NCI-H748 treated with DMSO at 0.1 percent for 48 hours (cell line): ENCODE measurements around the gene SEMA3G.
A peak's percentile ranks its signal among the peaks of the same experiment; 100 is the strongest.

Source experiments
- DNase-seq: peaks from one replicate; lab custom pipeline; 2025; lab: John Stamatoyannopoulos, UW

Gene SEMA3G

GRCh38 chr3:52453496-52454249, 8.8 kb upstream of the SEMA3G start, which contains the start of gene TNNC1:
Gene TNNC1 (minus strand): TSS chr3:52454041. CDS start chr3:52454015, 26 bp downstream.
- DNase-seq: no peak

DNA sequence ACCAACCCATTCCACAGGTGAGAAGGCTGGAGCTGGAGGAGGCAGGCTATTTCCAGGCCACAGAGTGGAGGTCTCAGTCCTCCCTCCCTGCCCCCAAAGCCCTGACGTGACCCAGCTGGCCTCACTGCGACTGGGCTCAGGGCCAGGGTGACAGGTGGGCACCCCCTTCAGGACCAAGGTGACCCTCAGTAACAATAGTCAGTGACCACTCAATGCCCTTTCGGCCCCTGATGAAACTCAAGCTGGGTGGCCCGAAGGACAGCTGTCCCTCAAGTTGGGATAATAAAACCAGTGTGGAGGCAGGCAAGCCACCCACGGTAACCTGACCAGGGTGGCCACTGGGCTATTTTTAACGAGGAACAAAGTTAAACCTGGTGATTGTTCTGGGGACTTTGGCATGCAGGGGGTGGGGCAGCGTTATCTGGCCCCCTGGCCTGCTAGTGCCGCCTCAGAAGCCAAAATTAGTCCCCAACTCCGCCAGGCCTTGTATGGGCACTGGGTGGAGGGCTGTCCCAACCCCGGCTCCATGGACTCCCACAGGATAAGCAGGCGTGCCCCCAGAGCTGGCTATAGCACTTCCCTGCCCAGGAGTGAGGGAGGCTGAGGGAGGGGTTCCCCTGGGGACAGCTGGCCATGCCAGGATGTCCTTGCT, 7.8 kb upstream of the SEMA3G start:
- DNase-seq: no peak

DNA sequence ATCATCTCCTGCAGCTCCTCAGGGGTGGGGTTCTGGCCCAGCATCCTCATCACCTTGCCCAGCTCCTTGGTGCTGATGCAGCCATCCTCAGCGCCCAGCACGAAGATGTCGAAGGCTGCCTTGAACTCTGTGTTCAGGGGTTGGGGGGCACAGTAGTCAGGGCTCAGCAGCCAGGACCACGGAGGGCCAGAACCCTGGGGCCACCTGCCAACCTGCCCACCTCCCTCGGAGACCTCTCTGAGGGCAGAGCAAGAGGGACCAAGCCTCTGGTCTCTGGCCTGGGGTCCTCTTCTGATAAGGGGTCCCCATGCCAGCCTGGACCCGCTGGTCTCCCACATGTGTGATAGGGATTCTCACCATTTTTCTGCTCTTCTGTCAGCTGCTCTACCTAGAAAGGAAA, 7.2 kb upstream of the SEMA3G start:
- no peak for DNase-seq

DNA sequence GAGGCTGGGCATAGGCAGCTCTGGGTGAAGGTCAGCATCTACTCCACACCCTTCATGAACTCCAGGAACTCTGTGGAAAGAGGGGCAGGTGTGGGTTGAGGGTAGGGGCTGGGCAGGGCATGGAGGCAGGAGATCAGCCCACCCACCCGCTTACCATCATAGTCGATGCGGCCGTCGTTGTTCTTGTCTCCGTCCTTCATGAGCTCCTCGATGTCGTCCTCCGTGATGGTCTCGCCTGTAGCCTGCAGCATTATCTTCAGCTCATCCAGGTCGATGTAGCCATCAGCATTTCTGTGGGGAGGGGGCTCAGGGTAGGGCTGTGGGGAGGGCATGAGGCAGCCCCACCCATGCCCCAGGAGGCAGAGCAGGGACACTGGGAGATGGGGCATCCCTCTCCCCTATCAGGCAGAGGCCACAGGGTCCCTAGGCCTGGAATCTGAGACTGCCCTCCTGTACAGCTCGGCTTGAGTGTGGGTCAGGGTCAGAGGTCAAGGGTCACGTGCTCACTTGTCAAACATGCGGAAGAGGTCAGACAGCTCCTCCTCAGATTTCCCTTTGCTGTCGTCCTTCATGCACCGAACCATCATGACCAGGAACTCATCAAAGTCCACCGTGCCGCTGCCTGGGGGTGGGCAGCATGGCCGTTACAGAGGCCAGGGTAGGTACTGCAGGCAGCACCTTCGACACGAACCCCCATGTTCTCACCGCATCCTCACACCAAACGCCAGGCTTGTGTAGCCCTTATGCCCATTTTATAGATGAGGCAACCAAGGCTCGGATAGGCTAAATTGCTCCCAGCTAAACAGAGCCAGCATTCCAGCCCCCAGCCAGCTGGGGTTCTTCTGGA, 6.6 kb upstream of the SEMA3G start:
- DNase-seq: no peak

- DNase-seq: no peak
Observed at GRCh38 chr3:52450489-52451236, 5.8 kb upstream of the SEMA3G start.

- DNase-seq: no peak
Observed at GRCh38 chr3:52447512-52448355, 2.8 kb upstream of the SEMA3G start.

GRCh38 chr3:52446631-52447511, 2.0 kb upstream of the SEMA3G start:
- peak; percentile 9 for DNase-seq

GRCh38 chr3:52446042-52446441, 1.1 kb upstream of the SEMA3G start:
- DNase-seq: no peak

GRCh38 chr3:52443791-52444687, 864 bp downstream of the SEMA3G start:
- DNase-seq: no peak

DNA sequence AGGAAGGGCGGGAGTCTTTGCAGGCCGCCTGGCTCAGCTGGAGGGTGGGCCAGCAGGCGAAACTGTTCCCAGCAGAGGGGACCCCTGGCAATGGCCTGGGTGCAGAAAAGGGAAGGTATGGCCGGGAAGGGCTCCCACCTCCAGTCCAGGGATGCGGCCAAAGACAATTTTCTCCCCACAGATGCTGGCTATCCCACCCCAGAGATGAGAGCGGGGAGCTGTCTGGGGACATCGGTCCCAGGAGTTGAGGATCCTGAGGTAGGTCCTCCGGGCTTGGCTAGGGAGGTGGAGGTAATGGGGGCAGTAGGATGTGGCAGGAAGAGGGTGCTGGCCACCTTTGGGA, 1.7 kb downstream of the SEMA3G start:
- no peak for DNase-seq

- no peak for DNase-seq
Observed at GRCh38 chr3:52442409-52443267, 2.3 kb downstream of the SEMA3G start.

DNA sequence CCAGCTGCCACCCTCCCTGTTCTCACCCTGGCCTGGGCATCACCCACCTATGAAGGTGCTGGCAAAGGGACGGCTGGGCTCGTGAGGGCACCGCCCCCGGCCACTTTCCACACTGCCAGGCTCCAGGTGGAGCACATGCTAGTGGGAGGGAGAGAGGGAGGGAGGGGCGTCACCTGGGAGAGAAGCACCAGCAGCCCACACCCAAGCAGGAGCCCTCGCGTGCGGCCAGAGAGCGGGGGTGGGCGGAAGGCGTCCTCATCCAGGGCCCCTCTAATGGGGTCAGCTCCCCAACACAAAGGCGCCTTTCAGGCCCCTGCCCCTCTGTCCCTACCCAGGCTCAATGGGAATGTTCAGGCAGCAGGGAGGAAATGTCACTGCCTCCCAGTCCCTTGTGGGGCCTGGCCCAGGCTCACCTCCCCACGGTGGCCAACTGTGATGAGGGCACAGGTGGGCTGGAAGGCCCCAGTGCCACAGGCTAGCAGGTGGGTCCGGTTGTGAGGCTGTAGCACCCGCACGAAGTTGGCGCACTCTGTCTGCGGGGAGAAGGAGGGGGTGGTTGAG, 3.1 kb downstream of the SEMA3G start:
- no peak for DNase-seq

DNA sequence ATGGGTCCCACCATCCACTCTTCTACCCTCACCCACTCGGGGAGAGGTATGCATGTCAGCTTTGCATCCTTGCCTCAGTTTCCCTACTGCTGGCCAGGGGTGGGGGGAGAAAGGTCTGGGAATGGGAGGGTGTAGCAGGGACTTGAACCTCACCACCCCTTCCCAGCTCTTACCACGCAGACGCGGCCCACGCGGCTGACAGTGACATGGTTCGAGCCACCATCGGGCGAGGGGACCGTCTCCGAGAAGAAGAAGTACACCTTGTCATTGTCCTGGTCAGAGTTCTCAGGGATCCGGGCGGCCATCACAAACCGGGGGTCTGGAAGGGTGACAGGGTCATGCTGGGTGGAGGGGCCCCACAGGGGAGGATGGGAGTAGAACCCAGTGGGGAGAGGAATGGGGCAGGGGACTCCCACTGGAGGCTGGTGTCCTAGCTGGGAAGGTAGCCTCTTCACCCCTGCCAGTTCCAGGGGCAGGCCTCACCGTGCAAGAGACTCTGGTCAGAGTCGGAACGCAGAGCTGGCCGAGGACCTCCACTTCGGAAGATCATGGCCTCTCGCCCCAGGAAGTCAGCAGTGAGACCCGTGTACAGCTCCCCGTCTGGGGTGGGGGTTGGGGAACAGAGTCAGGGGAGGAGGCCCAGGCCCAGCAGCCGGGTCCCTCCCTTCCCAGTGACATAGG, 3.7 kb downstream of the SEMA3G start:
- DNase-seq: no peak

- no peak for DNase-seq
Observed at GRCh38 chr3:52440671-52441070, 4.2 kb downstream of the SEMA3G start.

DNA sequence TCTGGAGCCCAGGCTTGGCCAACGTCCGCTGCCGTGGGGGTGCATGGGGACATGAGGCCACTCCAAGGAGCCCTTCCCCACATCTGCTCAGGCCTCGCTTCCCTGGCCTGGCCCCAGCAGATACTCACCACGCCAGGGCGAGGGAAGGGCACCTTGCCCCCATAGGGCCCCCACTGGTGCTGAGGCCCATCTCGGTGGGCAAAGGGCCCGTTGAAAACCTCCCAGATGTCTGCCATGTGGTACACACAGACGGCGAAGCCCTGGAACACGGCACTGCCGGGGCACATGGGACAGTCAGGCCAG, 4.7 kb downstream of the SEMA3G start:
- DNase-seq: no peak

- no peak for DNase-seq
Observed at GRCh38 chr3:52439426-52440248, 5.3 kb downstream of the SEMA3G start.
